DOHH2 (cell line): ENCODE measurements around the gene SPATA13.

Experiments
- CTCF ChIP-seq: fragments of 200-600 bp; sonication (generic); IDR thresholded peaks from one replicate; pipeline ENCODE4 v1.5.1; 2014; ENCODE audit warnings: antibody characterized with exemption, mild to moderate bottlenecking, low read depth, low read length; ENCODE audit not compliant: poor library complexity, severe bottlenecking
- EZH2phosphoT487 ChIP-seq: fragments of 200-600 bp; sonication (generic); IDR thresholded peaks from 2 replicates; pipeline ENCODE4 v1.6.1; 2017; ENCODE audit warnings: borderline replicate concordance, mild to moderate bottlenecking, antibody characterized with exemption, low read length, moderate library complexity, mixed read lengths

- no peak for TF ChIP-seq CTCF
- TF ChIP-seq EZH2phosphoT487, result no peak
Measured at GRCh38 chr13:24162604-24163003, 2.1 kb downstream of the SPATA13 start.
